C4-2B (cell line): ENCODE results near the gene ANKRD22.

Source experiments
- CTCF ChIP-seq: fragments of 450-650 bp; conservative IDR thresholded peaks from 2 replicates; pipeline ENCODE4 v1.5.1; 2017; ENCODE audit warnings: mild to moderate bottlenecking
- ZFX ChIP-seq: fragments of 450-650 bp; IDR thresholded peaks from 2 replicates; pipeline ENCODE4 v1.6.1; 2017

GRCh38 chr10:88877298-88877697 is 25.7 kb upstream of the ANKRD22 start:
- no peak for TF ChIP-seq CTCF
- no peak for TF ChIP-seq ZFX
